AG04449 (cell line): ENCODE data around the gene AXIN2.
"Not testable (repeated sequence)": the region's sequence is repeated elsewhere in the genome, so short reads cannot be mapped to it uniquely, and the experiment has no call there.

Source experiments
- CTCF ChIA-PET: fragments of 350-600 bp; formaldehyde crosslinking; extraction: SDS; loops from one replicate; lab custom pipeline; 2021; ENCODE audit warnings: antibody characterized with exemption; lab: Yijun Ruan, JAX
- POLR2A ChIA-PET: fragments of 400-600, 350-600 bp; formaldehyde crosslinking; extraction: SDS; loops from one replicate; lab custom pipeline; 2020; ENCODE audit warnings: antibody characterized with exemption, inconsistent platforms; lab: Yijun Ruan, JAX
- DNase-seq: peaks from one replicate; pipeline ENCODE4 v3.0.0-alpha.2; 2010; ENCODE audit warnings: low read depth, low spot score
- H3K4me3 ChIP-seq: 2 replicates; pipeline ENCODE4 v1.5.1; 2011; ENCODE audit warnings: low read depth, mild to moderate bottlenecking, control low read depth, low read length
- TF ChIP-seq, protein P1 (sequence below): IDR thresholded peaks from one replicate; pipeline ENCODE4 v1.5.1; 2011; ENCODE audit warnings: mild to moderate bottlenecking, moderate library complexity, low read length, control low read depth, inconsistent platforms; ENCODE audit not compliant: insufficient read depth; ENCODE audit errors: missing control alignments

The AXIN2 gene

GRCh38 chr17:65487161-65487560 lies 74.3 kb downstream of the AXIN2 start:
- POLR2A ChIA-PET, result no interaction called here
- H3K4me3 ChIP-seq, result no peak overlapping the region
- TF ChIP-seq, protein P1, sequence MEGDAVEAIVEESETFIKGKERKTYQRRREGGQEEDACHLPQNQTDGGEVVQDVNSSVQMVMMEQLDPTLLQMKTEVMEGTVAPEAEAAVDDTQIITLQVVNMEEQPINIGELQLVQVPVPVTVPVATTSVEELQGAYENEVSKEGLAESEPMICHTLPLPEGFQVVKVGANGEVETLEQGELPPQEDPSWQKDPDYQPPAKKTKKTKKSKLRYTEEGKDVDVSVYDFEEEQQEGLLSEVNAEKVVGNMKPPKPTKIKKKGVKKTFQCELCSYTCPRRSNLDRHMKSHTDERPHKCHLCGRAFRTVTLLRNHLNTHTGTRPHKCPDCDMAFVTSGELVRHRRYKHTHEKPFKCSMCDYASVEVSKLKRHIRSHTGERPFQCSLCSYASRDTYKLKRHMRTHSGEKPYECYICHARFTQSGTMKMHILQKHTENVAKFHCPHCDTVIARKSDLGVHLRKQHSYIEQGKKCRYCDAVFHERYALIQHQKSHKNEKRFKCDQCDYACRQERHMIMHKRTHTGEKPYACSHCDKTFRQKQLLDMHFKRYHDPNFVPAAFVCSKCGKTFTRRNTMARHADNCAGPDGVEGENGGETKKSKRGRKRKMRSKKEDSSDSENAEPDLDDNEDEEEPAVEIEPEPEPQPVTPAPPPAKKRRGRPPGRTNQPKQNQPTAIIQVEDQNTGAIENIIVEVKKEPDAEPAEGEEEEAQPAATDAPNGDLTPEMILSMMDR, result no peak
- no peak for DNase-seq
- CTCF ChIA-PET, result interaction anchor here (0.9 kb wide), 1 partner anchor 14 kb away, joined by 3 read pairs; no protein-coding TSS in a partner anchor

DNA sequence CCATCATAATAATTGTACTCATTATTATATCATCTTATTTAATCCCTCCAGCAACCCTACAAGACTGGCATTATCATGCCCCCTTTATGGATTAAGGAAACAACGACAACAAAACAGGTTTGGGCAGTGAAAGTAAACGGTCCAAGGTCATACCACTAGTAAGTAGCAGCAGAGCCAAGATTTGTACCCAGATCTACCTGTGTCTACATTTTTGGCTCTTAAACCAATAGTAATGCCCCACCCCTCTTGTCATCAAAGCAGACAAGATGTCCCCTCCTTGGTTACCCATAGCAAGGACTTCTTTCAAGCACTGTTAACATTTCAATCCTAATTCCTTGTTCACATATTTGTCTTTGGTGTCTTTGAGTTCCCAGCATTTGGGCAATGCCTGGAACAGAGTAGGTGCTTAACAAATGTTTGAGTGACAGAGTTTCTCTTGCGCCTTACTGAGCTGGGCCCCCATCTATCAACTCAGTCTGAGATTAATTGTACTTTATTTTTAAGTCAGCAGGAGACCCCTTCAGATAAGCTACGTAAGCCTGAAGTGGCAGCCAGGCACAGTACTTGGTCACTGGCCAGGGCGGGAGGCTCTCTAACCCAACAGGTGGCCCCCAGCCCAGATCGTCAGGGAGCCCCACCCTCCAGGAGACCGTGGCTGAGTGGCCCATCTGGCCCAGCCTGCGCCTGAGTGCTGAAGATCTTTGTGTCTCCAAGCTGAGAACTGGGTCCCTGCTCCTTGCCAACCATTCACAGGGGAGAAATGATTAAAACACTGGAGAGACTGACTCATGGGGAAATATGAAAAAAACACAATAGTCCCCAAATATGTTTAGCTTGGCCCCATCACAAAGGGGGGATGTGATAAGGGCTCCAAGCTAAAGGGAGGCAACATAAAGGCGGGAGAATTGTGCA lies 75.8 kb downstream of the AXIN2 start:
- POLR2A ChIA-PET, result no interaction called here
- DNase-seq, result no peak
- H3K4me3 ChIP-seq, result no peak overlapping the region
- CTCF ChIA-PET, result interaction anchor here (0.8 kb wide), 1 partner anchor 21 kb away, joined by 4 read pairs; no protein-coding TSS in a partner anchor
- TF ChIP-seq, protein P1, result no peak

DNA sequence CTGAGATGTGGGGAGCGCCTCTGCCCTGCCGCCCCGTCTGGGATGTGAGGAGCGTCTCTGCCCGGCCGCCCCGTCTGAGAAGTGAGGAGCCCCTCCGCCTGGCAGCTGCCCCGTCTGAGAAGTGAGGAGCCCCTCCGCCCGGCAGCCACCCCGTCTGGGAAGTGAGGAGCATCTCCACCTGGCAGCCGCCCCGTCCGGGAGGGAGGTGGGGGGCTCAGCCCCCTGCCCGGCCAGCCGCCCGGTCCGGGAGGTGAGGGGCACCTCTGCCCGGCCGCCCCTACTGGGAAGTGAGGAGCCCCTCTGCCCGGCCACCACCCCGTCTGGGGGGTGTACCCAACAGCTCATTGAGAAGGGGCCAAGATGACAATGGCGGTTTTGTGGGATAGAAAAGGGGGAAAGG lies 77.0 kb downstream of the AXIN2 start:
- POLR2A ChIA-PET, DNase-seq, H3K4me3 ChIP-seq, CTCF ChIA-PET: not testable (repeated sequence)

DNA sequence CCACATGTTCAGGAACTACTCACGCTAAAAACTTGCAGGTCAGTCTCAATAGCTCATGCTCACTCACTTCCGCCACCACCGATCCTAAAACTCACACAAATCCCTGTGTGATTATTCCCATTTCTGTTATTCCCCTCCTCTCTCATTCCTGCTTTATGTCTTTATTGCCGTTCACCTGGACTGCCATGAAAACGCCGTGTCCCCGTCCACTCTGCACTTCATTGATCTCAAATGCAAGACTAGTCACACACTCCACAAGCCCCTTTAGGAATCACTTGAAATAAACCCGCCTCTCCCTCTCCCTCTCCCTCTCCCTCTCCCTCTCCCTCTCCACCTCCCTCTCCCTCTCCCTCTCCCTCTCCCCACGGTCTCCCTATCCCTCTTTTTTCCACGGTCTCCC lies 78.0 kb downstream of the AXIN2 start:
- DNase-seq, result no peak
- CTCF ChIA-PET, result no interaction called here
- TF ChIP-seq, protein P1, result no peak
- no peak overlapping the region for H3K4me3 ChIP-seq
- POLR2A ChIA-PET, result no interaction called here

DNA sequence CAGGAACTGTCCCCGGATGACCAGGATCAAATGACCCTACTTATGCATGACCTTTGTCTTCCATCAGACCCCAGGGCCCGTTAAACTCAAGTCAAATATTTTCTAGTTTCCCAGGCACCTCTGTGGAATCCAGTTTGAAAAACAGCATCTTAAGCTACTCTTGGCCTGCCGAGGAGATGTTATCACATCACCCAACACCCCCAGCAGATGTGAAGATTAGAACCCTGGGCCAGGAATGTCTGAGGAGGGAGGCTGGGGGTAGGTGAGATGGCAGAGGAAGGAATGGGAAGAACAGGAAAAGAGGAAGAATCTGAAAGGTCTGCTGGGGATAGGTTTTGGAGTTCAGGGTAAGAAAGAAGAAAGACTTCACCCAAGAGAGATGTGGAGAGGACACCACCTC lies 79.2 kb downstream of the AXIN2 start:
- no peak overlapping the region for H3K4me3 ChIP-seq
- POLR2A ChIA-PET, result no interaction called here
- TF ChIP-seq, protein P1, result no peak
- no peak for DNase-seq
- CTCF ChIA-PET, result no interaction called here

DNA sequence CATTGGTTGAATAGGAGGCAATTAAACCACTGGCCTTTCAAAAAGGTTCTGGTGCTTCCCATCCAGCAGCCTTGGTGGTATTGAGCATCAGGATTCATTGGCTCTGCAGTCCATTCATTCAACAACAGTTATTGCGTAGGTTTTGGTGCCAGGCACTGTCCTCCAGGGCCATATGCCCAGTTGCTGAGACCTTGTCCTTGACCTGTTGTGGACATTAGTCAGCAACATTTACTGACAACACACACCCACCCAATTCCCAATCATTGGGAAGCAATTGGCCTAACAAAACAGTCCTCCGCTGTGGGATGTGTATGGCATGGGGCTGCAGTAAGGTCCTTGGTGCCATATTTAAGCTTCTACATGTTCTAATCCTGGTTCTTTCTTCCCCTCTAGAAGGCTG lies 82.2 kb downstream of the AXIN2 start:
- no peak for DNase-seq
- POLR2A ChIA-PET, result no interaction called here
- TF ChIP-seq, protein P1, result no peak
- CTCF ChIA-PET, result no interaction called here
- H3K4me3 ChIP-seq, result no peak overlapping the region
